ENCODE measurements around the gene G6PD. TPM values are rescaled to one million over a fixed set of nuclear protein-coding genes. Genes with fewer than 3 reads are reported as not detected.

G6PD gene
- total and polyA plus RNA-seq, 8 donors, result 6.7 to 17.9 (median 12.4) TPM

DNA sequence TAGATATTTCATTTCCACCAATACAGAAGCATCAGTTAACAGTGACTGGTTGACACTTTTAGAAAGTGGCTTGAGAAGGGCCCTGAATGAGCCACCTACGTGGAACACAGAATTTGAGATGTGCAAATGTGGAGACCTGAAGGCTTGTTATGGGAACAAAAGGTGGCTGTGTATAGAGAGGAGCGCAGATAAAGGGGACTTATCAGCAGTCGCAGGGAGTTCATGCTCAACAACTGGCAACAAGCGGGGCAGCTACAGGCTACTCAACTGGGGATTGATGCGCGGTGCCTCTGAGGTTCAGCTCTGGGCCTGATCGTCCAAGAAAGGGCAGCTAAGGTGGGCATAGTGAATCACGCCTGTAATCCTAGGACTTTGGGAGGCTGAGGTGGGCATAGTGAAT, 27.3 kb downstream of the G6PD start:
- intact Hi-C loops (cut with DNase I), result no loop called here
- no peak for TF ChIP-seq CTCF (IDR thresholded peaks at IDR 0.05)
- no peak for ATAC-seq

DNA sequence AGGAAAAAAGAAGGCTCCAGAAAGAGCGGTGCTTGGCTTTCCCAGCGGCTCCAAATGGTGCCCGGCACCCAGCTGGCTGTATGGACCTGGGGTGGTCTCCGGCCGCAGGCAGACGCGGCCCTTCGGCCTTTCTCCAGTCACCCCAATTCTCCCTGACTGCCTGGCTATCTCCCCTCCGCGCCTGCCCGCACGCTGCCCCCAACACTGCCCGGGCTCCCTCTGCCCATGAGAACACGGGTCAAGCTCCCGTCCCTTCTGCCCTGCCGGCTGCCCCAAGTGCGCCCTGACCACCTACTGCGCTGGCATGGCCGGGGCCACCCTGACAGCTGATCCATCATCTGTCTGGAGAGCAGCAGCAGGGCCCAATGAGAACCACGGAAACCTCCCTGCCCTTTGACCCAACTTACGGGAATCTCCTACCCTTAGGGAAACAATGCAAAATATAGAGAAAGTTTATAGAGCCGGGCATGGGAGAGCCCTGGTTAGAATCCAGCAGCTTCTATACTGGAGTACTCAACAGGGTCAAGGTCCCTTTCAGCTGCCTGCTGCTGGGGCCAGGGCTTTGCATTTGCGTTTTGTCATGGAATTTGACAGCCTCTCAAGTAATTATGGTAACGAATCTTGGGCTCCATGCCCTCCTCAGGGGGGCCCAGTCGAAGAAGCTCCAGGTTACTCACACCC, 29.4 kb downstream of the G6PD start:
- Histone ChIP-seq H3K27me3 (no peaks in the 10 kb centered on the region), H3K9me3 (no peaks in the 10 kb centered on the region), H3K4me1 (no peaks in the 10 kb centered on the region), H3K4me3 (peak overlapping the region in 2 of 4 donors; percentile 22 to 67), H3K36me3 (no peaks in the 10 kb centered on the region), H3K27ac (peak overlapping the region; percentile 70 to 87 (median 81))
- FAIRE-seq, result no peak
- intact Hi-C loops (cut with DNase I), result no loop called here
- DNase-seq, result peak in 3 of 6 donors; percentile 23 to 74 (median 34)
- no peak for TF ChIP-seq CTCF (IDR thresholded peaks at IDR 0.05)
- peak in 2 of 4 donors; percentile 7 to 8 for ATAC-seq
- 26 to 44% methylated on average over 25 of the region's 25 CpGs for WGBS, 2 donors

More for the DNA sequence above, 27.3 kb downstream of the G6PD start:
- Histone ChIP-seq H3K4me3 (no peak overlapping the region), H3K9me3 (no peaks in the 10 kb centered on the region), H3K36me3 (no peaks in the 10 kb centered on the region), H3K4me1 (no peaks in the 10 kb centered on the region), H3K27me3 (no peaks in the 10 kb centered on the region), H3K27ac (no peak overlapping the region)
- WGBS, 2 donors, result 89 to 94% methylated on average over 8 of the region's 8 CpGs
- DNase-seq, result no peak
- no peak for FAIRE-seq

- H3K27ac ChIP-seq, result peak overlapping the region; percentile 70 to 87 (median 81)
- H3K9me3 ChIP-seq, result no peaks in the 10 kb centered on the region
- TF ChIP-seq CTCF (IDR thresholded peaks at IDR 0.05), result no peak
- DNase-seq (peak in 2 of 6 donors; percentile 28 to 37), ATAC-seq (peak; percentile 3 to 12 (median 8)), FAIRE-seq (no peak)
- H3K4me3 ChIP-seq, result peak overlapping the region in 2 of 4 donors; percentile 22 to 67
- H3K4me1 ChIP-seq, result no peaks in the 10 kb centered on the region
- intact Hi-C loops (cut with DNase I), result no loop called here
- 4 to 37% methylated on average over 19 of the region's 19 CpGs for WGBS, 2 donors
- H3K36me3 ChIP-seq, result no peaks in the 10 kb centered on the region
- H3K27me3 ChIP-seq, result no peaks in the 10 kb centered on the region
Observed at GRCh38 chrX:154516656-154517100, 30.0 kb downstream of the G6PD start.

DNA sequence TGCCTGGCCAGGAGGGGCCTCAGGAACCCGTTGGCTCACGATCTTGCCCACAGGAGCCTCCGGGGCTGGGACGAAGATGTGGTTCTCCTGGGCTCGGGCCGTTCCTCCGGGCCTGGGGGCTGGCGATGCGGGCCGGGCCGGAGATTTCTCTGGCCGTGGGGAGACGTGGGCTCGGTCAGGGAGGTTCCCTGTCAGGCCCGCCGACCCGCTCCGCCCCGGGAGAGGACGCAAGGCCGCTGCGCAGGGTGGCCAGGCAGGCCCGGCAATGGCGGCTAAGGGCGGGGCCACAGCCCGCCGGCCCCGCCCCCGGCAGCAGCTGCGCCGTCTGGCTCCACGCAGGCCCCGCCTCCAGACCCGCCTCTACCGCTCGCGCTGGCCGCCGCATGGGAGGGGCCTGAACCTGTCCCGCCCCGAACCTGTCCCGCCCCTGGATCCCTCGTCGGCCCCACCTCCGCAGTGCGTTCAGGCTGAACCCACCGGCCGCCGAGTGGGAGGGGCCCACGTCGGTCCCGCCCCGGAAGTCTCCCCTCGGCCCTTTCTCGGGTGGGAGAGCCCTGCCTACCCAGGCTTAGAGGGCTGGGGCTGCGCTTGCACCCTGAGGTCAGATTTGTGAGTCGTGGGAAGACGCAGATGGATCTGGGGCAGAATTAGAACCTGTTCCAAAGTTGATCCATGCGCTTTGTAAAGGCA, 30.5 kb downstream of the G6PD start, which contains the start of gene FAM3A:
Gene FAM3A (minus strand): TSS at position 267 of the 690 bp plus-strand sequence. CDS start 460 bp downstream, outside the sequence.
- ATAC-seq (peak; percentile 87 to 94 (median 92)), FAIRE-seq (peak; percentile 59), DNase-seq (peak; percentile 91 to 98 (median 94))
- H3K27me3 ChIP-seq, result no peaks in the 10 kb centered on the region
- WGBS, 2 donors, result 0 to 25% methylated on average over 37 to 59 of the region's 59 CpGs
- H3K36me3 ChIP-seq, result no peaks in the 10 kb centered on the region
- no peak for TF ChIP-seq CTCF (IDR thresholded peaks at IDR 0.05)
- H3K4me3 ChIP-seq, result peak within 1 kb of the TSS; percentile 44 to 67 (median 59)
- H3K9me3 ChIP-seq, result no peaks in the 10 kb centered on the region
- peak within 1 kb of the TSS; percentile 78 to 88 (median 82) for H3K27ac ChIP-seq
- H3K4me1 ChIP-seq, result no peaks in the 10 kb centered on the region
- intact Hi-C loops (cut with DNase I), result no loop called here

All from pancreas (tissue), 10 donors.